T-helper 17 cell (primary cell): Measurements from ENCODE around the gene DIS3L. TPM values are rescaled to one million over a fixed set of nuclear protein-coding genes. Genes with fewer than 3 reads are reported as not detected.
"Not testable (repeated sequence)": the region's sequence is repeated elsewhere in the genome, so short reads cannot be mapped to it uniquely, and the experiment has no call there.

Experiments
- ATAC-seq: fragments of 150-1000 bp; cut with Tn5 transposase; 2 replicates; pipeline ENCODE4 v1.10.0; 2021; ENCODE audit warnings: mild to moderate bottlenecking, moderate library complexity
- DNase-seq, 3 donors: peaks; one replicate each; pipeline versions ENCODE4 v3.0.0 to v3.0.0-alpha.2; 2020 to 2021
- H3K9me3 ChIP-seq: one replicate; pipeline ENCODE4 v1.7.0; 2013; ENCODE audit warnings: low read length, mild to moderate bottlenecking; ENCODE audit not compliant: control insufficient read depth, poor library complexity, severe bottlenecking
- H3K27ac Mint-ChIP-seq: one replicate; pipeline ENCODE4 v1.8.0; 2022; ENCODE audit warnings: mild to moderate bottlenecking, moderate library complexity, mixed read lengths
- H3K27me3 Mint-ChIP-seq: one replicate; pipeline ENCODE4 v1.8.0; 2022; ENCODE audit warnings: mixed read lengths
- H3K36me3 Mint-ChIP-seq: one replicate; pipeline ENCODE4 v1.8.0; 2022; ENCODE audit warnings: low read depth, mixed read lengths
- H3K4me1 Mint-ChIP-seq: one replicate; pipeline ENCODE4 v1.8.0; 2022; ENCODE audit warnings: mild to moderate bottlenecking, mixed read lengths
- H3K4me3 Mint-ChIP-seq: one replicate; pipeline ENCODE4 v1.8.0; 2022; ENCODE audit warnings: mild to moderate bottlenecking, moderate library complexity, mixed read lengths
- total RNA-seq, 4 donors: library from RNA in 2 of 4; stranded (reverse) in 2 of 4; gene quantifications; one replicate each; pipeline ENCODE4 v1.2.3 and lab custom pipeline; 2022 to 2026

Gene DIS3L
- total RNA-seq (10 to 100 TPM; 22.1 to 22.3 TPM), total RNA-seq (lab: John Stamatoyannopoulos, UW) (54.8 to 63.5 reads per million in 2 donors)

DNA sequence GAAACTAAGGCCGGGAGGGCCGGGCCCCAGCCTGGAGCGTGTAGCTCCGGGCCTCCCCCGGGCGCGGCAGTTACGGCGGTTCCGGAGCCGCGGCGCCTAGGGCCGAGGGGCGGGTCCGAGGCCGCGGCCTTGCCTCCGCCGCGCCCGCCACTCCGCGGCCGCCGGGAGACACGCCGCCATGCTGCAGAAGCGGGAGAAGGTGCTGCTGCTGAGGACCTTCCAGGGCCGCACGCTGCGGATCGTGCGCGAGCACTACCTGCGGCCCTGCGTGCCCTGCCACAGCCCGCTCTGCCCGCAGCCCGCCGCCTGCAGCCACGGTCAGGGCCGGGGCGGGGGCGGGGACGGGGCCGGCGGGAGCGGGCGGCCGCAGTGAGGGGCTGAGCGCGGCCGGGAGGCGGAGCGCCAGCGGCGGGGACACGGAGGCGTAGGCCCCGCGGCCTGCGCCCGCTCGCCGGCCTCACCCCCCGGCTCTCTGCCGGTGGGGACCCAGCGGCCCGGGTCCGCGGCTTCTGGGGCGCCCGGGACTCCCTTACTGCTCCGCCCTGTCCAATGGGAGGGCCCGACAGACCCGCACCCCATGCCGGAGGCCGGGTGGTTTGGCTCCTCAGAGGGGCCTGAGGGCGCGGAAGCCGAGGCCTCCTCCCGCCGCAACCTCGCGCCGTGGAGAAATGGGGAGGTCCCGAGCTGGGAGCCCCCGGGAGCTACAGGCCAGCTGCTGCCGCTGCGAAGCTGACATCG is at the start of gene DIS3L:
DIS3L (plus strand) TSS at position 150 of the 738 bp plus-strand sequence; CDS start at position 179, 29 bp downstream.
- H3K36me3 Mint-ChIP-seq, result no peaks in the 10 kb centered on the region
- no peaks in the 10 kb centered on the region for H3K27me3 Mint-ChIP-seq
- peak within 1 kb of the TSS; percentile 90 for H3K4me3 Mint-ChIP-seq
- DNase-seq (peak; percentile 51 to 56 (median 54)), ATAC-seq (peak; percentile 81)
- H3K9me3 ChIP-seq, result no peaks in the 10 kb centered on the region
- H3K27ac Mint-ChIP-seq, result peak within 1 kb of the TSS; percentile 97
- H3K4me1 Mint-ChIP-seq, result peaks cover 20% of the 10 kb centered on the region

DNA sequence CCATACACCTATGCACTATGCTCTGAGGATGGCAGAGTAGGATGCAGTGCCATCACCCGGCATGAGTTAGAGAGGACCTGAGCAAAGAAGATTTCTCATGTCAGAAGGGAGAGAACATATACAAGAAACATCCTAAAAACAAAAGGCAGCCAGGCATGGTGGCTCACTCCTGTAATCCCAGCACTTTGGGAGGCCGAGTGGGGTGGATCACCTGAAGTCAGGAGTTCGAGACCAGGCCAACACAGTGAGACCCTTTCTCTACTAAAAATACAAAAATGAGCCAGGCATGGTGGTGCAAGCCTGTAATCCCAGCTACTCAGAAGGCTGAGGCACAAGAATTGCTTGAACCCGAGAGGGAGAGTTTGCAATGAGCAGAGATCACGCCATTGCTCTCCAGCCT is 47.5 kb upstream of the DIS3L start:
- peaks cover 84% of the 10 kb centered on the region for H3K27me3 Mint-ChIP-seq
- H3K4me1 Mint-ChIP-seq, H3K9me3 ChIP-seq, ATAC-seq, H3K36me3 Mint-ChIP-seq, DNase-seq, H3K4me3 Mint-ChIP-seq, H3K27ac Mint-ChIP-seq: not testable (repeated sequence)

DNA sequence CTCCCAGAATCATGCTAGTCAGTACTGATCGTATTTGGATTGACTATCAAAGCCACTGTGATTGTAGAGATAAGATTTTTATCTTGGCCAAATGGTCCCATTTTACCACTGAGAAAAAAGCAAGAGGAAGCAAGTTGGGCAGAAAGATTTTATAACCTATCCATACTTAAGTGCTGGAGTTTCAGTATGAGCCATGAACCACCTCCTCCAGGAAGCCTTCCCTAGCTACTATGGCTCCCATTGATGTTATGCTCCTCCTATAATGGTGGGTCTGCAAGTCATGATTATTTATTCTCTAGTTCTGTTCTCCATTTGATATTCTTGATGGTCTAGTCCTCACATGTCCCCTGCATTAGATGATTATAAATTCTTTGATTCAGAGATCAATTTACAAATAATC is 46.4 kb upstream of the DIS3L start:
- ATAC-seq, result no peak
- H3K36me3 Mint-ChIP-seq, result peaks cover 5% of the 10 kb centered on the region
- H3K4me1 Mint-ChIP-seq, result peaks cover 2% of the 10 kb centered on the region
- peaks cover 82% of the 10 kb centered on the region for H3K27me3 Mint-ChIP-seq
- H3K4me3 Mint-ChIP-seq, result no peak overlapping the region
- H3K27ac Mint-ChIP-seq, result no peak overlapping the region
- no peak for DNase-seq
- H3K9me3 ChIP-seq, result no peaks in the 10 kb centered on the region

DNA sequence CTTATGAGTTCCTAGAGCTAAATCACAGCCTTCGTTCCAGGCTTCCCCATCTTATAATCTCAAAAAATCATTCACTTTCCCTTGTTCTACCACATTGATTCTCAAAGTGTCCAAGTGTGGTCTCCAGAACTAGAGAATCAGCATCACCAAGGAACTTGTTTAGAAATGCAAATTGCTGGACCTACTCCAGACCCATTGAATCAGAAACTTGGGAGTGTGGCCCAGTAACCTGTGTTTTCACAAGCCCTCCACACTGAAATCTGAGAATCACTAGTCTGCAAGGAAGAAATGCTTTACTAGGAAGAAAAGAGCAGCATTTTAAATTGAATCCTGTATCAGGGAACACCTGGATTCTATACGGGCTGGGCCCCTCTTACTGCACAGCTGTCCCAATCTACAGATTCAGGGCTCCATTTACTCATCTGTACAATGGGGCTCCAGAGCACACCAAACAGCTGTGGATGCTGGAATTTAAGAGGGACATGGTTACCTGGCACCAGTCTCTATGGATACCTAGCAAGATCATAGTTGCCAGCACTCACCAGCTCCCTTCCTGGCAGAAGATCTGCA is 43.7 kb upstream of the DIS3L start:
- no peak for ATAC-seq
- no peaks in the 10 kb centered on the region for H3K9me3 ChIP-seq
- H3K4me1 Mint-ChIP-seq, result peaks cover 9% of the 10 kb centered on the region
- H3K4me3 Mint-ChIP-seq, result no peak overlapping the region
- H3K27ac Mint-ChIP-seq, result no peak overlapping the region
- DNase-seq, result no peak
- H3K36me3 Mint-ChIP-seq, result peaks cover 10% of the 10 kb centered on the region
- H3K27me3 Mint-ChIP-seq, result peaks cover 73% of the 10 kb centered on the region

DNA sequence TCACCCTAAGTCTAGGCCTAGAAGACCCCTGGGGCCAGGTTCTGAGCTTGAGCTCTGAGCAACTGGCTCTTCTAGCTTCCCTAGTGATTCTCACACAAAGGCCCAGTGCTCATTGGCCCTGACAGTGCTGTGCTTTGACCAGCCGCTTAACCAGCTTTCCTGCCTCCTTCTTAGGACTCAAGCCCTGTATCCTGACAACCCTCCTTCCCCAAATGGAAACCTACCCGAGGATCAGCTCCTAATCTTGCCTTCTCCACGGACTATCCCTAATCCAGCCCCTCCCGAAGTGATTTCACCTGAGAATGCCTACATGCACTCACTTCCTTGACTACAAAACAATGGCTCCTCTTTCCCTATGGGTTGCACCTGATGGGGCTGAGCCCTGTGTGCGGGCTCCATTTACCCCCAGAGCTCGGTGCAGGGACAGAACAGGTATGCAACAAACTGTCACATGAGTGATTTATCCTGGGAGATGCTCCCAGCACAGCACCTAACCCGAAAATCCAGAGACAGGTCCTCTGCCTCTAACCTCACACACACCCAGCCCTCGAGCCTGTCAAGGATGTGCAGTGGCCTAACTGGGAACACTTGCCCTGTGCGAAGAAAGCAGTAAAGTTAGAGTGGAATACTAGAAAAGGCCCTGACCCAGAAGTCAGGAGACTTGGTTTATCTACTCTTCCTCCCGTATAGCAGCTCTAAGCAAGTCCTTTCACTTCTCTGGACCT is 42.1 kb upstream of the DIS3L start:
- Mint-ChIP-seq H3K4me3 (peak overlapping the region; percentile 78), H3K36me3 (peaks cover 7% of the 10 kb centered on the region), H3K4me1 (peaks cover 11% of the 10 kb centered on the region), H3K27ac (no peak overlapping the region), H3K27me3 (peaks cover 75% of the 10 kb centered on the region)
- H3K9me3 ChIP-seq, result no peaks in the 10 kb centered on the region
- no peak for DNase-seq
- no peak for ATAC-seq

DNA sequence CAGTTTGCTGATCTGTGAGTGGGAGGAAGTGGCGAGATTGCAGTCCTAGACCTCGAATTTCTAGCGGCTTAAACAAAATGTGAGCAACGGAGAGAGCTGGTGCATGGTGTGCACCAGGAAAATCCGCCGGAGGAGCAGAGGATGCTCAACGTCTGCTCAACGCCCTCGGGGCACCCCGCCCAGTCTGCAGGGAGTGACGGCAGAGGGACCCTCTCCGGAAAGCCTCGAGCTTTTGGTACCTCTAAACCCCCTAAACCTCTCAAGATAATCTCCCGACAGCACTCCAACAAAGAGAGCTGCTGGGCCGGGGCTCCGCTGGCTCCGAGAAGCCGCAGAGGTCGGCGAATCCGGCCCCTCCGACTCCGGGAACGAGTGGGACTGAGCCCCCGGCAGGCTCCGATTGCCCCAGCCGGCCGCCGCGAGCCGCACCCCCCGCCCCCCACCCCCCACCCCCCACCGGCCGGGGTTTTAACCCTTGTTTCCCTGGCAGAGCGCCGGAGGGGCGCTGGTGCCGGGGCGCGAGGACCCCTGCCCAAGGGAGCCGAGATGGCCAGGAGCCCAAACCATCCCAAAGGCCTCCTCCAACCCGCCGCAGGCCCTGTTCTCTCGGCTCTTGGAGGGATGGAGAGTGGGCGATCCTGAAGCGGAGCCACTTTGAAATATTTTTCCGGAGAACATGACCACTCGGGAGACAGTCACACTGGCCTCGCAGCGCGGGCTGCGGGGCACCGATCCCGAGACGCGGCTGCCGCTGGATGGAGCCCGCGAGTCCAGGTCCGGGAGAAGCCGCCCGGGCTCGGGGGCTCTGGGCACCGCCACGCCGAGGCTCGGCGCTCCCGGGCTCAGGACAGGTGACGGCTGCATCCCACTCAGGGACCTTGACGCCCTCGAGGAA is 41.3 kb upstream of the DIS3L start:
- peak; percentile 79 for ATAC-seq
- Mint-ChIP-seq H3K27ac (no peak overlapping the region), H3K36me3 (peaks cover 7% of the 10 kb centered on the region), H3K27me3 (peaks cover 77% of the 10 kb centered on the region), H3K4me3 (peak overlapping the region; percentile 86), H3K4me1 (peaks cover 11% of the 10 kb centered on the region)
- no peaks in the 10 kb centered on the region for H3K9me3 ChIP-seq
- DNase-seq, result peak; percentile 25 to 36 (median 26)

DNA sequence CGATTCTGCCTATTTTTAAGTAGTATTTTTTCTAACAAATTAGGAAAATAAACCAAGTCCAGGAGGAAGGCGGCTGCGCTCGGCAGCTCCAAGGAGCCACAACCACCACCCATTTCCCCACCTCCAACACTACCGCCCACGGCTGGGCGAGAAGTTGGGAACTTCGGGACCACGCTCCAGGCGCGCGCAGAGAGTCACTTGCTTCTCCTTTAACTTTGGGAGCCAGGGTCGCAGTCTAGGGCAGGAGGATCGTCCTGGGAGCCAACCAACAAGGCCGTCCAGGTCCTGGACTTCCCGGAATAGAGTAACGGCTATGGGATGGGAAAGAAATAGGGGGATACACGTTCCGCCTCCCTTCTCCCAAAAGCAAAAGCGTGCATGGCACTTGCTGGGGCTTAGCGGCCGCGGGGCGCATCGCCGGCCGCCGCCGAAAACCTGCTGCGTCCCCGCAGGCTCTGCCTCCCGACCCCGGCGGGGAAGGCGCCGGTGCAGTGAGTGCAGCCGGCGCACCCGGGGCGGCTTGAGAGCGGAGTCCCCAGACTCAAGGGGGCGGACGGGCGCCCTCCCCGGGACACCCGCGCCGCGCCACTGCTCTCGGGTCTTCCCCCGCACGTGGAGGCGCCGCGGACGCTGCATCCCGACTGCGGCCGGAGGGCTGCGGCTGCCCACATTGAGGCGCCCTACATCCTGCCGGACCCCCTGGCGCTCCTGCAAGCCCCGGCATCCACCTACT is 40.5 kb upstream of the DIS3L start:
- Mint-ChIP-seq H3K4me1 (peaks cover 11% of the 10 kb centered on the region), H3K27me3 (peaks cover 79% of the 10 kb centered on the region), H3K36me3 (peaks cover 7% of the 10 kb centered on the region), H3K27ac (no peak overlapping the region), H3K4me3 (peak overlapping the region; percentile 86)
- DNase-seq, result no peak
- no peaks in the 10 kb centered on the region for H3K9me3 ChIP-seq
- peak; percentile 48 for ATAC-seq

DNA sequence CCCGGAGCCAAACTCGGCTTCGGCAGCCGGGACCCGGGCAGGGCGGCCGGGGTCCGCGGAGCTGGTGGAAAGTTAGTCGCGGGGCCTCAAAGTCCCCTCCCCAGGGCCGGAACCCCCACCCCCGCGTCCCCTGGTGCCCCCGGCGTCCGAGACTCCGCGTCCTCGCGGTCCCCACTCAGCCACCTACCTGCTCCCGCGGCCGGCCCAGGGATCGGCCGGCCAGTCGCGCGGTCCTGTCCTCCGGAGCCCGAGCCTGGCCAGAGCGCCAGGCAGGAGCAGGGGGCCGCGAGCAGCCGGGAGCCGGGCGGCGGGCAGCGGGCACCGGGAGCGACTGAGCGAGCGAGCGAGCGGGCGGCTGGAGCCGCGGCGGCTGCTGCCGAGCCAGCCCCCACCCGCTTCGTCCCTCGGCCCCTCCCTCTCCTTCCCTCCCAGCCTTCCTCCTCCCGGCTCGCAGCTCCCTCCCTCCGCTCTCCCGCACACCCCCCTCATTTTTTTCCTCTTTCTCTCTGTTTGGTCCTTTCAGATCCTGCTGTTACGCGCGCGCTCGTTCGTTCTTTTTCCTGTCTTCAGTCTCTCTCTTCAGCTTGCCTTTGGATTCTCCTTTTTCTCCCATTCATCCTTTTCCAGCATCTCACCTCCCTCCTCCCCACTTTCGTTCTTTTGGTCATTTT is 39.8 kb upstream of the DIS3L start, which contains the start of gene MEGF11:
MEGF11 (minus strand) TSS at position 333 of the 671 bp plus-strand sequence. CDS start 125,347 bp downstream, outside the sequence.
- no peaks in the 10 kb centered on the region for H3K9me3 ChIP-seq
- Mint-ChIP-seq H3K4me1 (peaks cover 8% of the 10 kb centered on the region), H3K27ac (peak within 1 kb of the TSS; percentile 72), H3K27me3 (peaks cover 74% of the 10 kb centered on the region), H3K36me3 (peaks cover 7% of the 10 kb centered on the region), H3K4me3 (peak within 1 kb of the TSS; percentile 97)
- no peak for ATAC-seq
- no peak for DNase-seq

DNA sequence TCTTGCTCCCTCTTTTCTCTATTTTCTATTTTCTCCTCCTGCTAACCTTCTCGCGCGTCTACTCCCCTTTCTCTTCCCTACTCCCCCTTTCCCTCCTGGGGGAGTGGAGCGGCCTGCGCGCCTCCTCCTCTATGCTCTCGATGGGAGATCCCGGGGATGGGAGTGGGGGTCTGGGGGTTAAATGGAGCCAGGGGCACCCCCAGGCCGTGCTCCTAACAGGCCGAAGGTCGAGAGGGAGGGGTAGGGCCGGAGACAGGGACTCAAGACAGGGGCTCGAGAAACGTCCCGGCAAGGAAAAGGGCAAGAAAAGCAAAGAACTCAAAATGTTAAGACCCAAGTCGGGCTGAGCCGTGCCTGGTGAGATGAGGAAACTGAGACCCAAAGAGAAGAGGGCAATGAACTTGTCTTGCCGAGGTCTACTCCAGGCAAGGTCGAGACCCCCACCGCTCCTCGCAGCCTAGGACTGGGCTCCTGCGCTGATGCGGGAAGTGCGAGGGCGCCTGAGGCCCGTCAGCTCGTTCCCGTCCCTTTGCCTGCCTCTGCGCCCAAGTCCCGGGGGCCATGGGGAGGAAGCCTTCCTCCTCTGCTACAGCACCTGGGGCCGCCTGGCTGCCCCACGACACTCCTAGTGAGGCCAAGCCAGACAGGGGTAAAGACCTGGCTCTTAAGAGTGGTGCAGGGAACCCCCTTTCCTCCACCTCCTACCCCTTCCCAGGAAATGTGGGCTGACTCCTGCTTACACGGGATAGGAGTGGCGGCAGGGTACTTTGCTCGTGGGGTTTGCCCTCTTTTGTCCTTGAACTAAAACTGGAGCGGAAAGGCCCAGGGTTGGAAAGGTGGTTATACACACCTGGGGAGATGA is 39.0 kb upstream of the DIS3L start:
- no peak for ATAC-seq
- Mint-ChIP-seq H3K36me3 (peaks cover 7% of the 10 kb centered on the region), H3K27me3 (peaks cover 67% of the 10 kb centered on the region), H3K4me1 (peaks cover 8% of the 10 kb centered on the region), H3K4me3 (peak overlapping the region; percentile 97), H3K27ac (peak overlapping the region; percentile 72)
- no peaks in the 10 kb centered on the region for H3K9me3 ChIP-seq
- no peak for DNase-seq

DNA sequence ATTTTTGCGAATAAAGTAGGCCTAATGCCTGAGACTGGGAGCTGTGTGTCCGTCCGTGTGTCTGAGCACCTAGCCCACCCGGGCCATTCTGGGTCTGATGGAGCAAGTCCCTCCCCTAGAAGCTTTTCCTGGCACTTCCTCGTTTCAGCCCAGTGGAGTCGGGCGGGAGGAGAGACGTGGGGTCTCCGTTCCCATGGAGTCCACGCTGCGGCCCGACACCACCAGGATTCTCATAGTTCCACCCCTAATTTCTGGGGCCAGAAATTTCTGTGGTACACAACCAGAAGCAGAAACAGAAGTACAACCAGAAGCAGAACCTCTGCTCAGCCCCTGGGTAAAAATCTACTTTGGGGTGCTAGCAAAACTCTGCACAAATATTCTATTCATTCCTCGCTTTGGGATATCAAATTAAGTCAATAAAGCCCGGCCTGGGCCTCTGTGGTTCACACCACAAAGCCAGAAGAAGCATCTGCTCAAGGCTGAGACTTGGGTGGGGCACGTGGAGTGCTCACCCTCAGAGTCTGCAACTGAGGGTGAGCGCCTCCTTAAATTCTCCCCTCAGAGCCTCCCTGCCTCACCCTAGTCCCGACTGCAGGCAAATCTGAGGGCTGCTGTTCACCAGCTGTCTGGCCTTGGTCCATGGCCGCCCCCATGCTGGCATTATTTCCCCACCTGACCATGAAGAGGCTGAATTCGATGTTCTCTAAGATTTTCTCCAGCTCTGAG is 38.3 kb upstream of the DIS3L start:
- Mint-ChIP-seq H3K4me1 (peaks cover 8% of the 10 kb centered on the region), H3K27ac (no peak overlapping the region), H3K36me3 (peaks cover 10% of the 10 kb centered on the region), H3K27me3 (peaks cover 59% of the 10 kb centered on the region), H3K4me3 (peak overlapping the region; percentile 9)
- ATAC-seq (no peak), DNase-seq (no peak)
- no peaks in the 10 kb centered on the region for H3K9me3 ChIP-seq

DNA sequence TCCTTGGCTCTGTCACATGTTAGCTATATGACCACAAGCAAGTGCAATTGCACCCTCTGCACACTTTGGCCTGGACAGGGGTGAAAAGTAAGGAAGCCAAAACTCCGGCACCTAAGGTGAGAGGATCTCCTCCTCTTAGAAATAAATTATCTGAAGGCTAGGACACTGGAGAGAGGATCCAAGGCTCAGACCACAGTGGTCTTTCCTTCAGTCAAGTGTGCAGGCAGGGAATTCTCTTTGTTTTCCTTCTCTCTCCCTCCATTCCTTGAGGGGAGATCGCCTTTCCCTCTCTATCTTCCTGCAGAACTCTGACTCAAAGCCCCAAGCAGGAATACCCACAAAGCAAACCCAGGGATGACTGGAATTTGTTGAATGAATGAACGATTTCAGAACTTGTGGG is 36.7 kb upstream of the DIS3L start:
- ATAC-seq (no peak), DNase-seq (no peak)
- Mint-ChIP-seq H3K4me3 (no peak overlapping the region), H3K27me3 (peaks cover 52% of the 10 kb centered on the region), H3K27ac (no peak overlapping the region), H3K36me3 (peaks cover 7% of the 10 kb centered on the region), H3K4me1 (peaks cover 8% of the 10 kb centered on the region)
- no peaks in the 10 kb centered on the region for H3K9me3 ChIP-seq
